ENCODE data around the gene FOXA1. TPM values are rescaled to one million over a fixed set of nuclear protein-coding genes. Genes with fewer than 3 reads are reported as not detected.

Gene FOXA1
- total RNA-seq, 1 experiment from 2014 or later, result 0.07 TPM

DNA sequence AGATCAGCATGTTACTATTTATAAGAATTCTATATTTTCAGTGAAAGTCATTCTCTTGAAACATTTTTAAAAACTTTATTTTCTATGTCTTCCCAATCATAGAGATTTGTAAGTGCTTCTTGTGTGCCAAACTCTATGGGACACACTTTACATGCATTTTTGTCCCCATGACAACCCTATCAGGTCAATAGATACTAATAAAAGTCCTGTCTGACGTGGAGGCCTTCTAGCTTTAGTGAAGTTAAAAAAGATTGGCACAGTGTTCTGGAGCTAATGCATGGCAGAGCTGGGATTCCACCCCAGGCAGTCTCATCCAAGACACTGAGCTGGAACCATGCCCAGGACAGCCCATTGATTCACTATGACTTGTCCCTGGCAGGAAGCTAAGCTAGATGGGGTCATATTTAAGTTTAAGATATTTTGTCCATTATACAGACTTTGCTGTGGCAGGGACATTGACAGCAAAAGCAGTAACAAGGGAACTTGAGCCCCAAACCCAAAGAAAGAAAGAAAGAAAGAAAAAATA lies 28.4 kb upstream of the FOXA1 start:
- Histone ChIP-seq H4K20me1 (ENCODE audit: control insufficient read depth, insufficient read depth, insufficient read length) (no peaks in the 10 kb centered on the region), H3K27me3 (ENCODE audit: insufficient read depth, low read length) (peaks cover 16% of the 10 kb centered on the region; the same call in 1 of the 2 replicates), H4K8ac (replicated peaks; ENCODE audit: insufficient read length, low read depth, low read length) (no peak overlapping the region), H2AFZ (ENCODE audit: low read length) (no peak overlapping the region), H4K5ac (ENCODE audit: insufficient read length, low read depth, low read length) (no peak overlapping the region), H3K27ac (ENCODE audit: insufficient read length, low read depth, low read length) (no peak overlapping the region), H3K14ac (ENCODE audit: insufficient read depth, low read length) (no peak overlapping the region), H3K79me2 (ENCODE audit: insufficient read depth, low read length) (no peaks in the 10 kb centered on the region), H3K23me2 (ENCODE audit: insufficient read length, low read depth, low read length, poor library complexity, severe bottlenecking) (peaks cover 9% of the 10 kb centered on the region), H2BK15ac (ENCODE audit: low read depth, low read length) (no peak overlapping the region), H3K23ac (ENCODE audit: insufficient read length, low read depth, low read length) (no peak overlapping the region), H2BK120ac (ENCODE audit: low read depth, low read length, poor library complexity, severe bottlenecking) (no peak overlapping the region), H3K56ac (ENCODE audit: insufficient read length, low read depth, low read length) (no peak overlapping the region), H3K4ac (ENCODE audit: low read depth, low read length) (no peak overlapping the region), H4K91ac (ENCODE audit: insufficient read length, low read depth, low read length) (no peak overlapping the region), H3K4me1 (ENCODE audit: insufficient read depth, low read length) (no peaks in the 10 kb centered on the region), H2AK5ac (ENCODE audit: insufficient read length, low read length) (no peak overlapping the region), H2BK20ac (ENCODE audit: low read depth, low read length, poor library complexity, severe bottlenecking) (no peak overlapping the region), H2BK5ac (ENCODE audit: insufficient read length, low read length) (no peak overlapping the region), H3K18ac (ENCODE audit: insufficient read length, low read depth, low read length) (no peak overlapping the region), H3T11ph (ENCODE audit: low read length) (no peak overlapping the region), H3K4me2 (ENCODE audit: insufficient read depth, insufficient read length, low read length) (no peak overlapping the region), H2BK12ac (ENCODE audit: insufficient read length, low read depth, low read length) (no peak overlapping the region), H3K9me3 (ENCODE audit: control insufficient read depth, low read depth, low read length) (no peaks in the 10 kb centered on the region), H3K9ac (ENCODE audit: extremely low read depth, insufficient read length, low read length) (no peak overlapping the region), H3K79me1 (ENCODE audit: insufficient read depth, low read depth, low read length, poor library complexity, severe bottlenecking) (no peaks in the 10 kb centered on the region)
- no CpG with 5 or more reads among the region's 1 CpG for WGBS (ENCODE audit: extremely low coverage, insufficient read length, low lambda C conversion rate)
- Mint-ChIP-seq H3K27me3 (ENCODE audit: low read depth) (peaks cover 79% of the 10 kb centered on the region), H3K9me3 (peaks cover 2 to 3% of the 10 kb centered on the region in 2 experiments; a peak in 3 of 5 replicates), H3K27ac (no peak overlapping the region), H3K4me1 (peaks cover 3% of the 10 kb centered on the region in 2 experiments; a peak in 2 of 4 replicates), H3K36me3 (ENCODE audit: insufficient read depth in 1 of 3, low read depth in 3 of 3) (no peaks in the 10 kb centered on the region; a peak in 1 of 7 replicates), H3K4me3 (no peak overlapping the region)
- TF ChIP-seq, protein P1, sequence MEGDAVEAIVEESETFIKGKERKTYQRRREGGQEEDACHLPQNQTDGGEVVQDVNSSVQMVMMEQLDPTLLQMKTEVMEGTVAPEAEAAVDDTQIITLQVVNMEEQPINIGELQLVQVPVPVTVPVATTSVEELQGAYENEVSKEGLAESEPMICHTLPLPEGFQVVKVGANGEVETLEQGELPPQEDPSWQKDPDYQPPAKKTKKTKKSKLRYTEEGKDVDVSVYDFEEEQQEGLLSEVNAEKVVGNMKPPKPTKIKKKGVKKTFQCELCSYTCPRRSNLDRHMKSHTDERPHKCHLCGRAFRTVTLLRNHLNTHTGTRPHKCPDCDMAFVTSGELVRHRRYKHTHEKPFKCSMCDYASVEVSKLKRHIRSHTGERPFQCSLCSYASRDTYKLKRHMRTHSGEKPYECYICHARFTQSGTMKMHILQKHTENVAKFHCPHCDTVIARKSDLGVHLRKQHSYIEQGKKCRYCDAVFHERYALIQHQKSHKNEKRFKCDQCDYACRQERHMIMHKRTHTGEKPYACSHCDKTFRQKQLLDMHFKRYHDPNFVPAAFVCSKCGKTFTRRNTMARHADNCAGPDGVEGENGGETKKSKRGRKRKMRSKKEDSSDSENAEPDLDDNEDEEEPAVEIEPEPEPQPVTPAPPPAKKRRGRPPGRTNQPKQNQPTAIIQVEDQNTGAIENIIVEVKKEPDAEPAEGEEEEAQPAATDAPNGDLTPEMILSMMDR (conservative IDR thresholded peaks at IDR 0.05), result no peak
- DNase-seq, result no peak
